WTC11 (cell line): Measurements from ENCODE around the gene MAP4K4.

ENCODE experiments used
- ATF1 ChIP-seq: sonication (generic); formaldehyde crosslinking; IDR thresholded peaks from 2 replicates; pipeline ENCODE4 v1.8.1; 2023; ENCODE audit warnings: mild to moderate bottlenecking, moderate library complexity, missing genetic modification reagents
- ATF2 ChIP-seq: sonication (generic); formaldehyde crosslinking; IDR thresholded peaks from 2 replicates; pipeline ENCODE4 v1.8.1; 2022; ENCODE audit warnings: low read depth, missing genetic modification reagents, borderline replicate concordance
- CBFB ChIP-seq: sonication (generic); formaldehyde crosslinking; IDR thresholded peaks from 2 replicates; pipeline ENCODE4 v1.8.1; 2022; ENCODE audit warnings: mild to moderate bottlenecking, low read depth, missing genetic modification reagents
- FOXK1 ChIP-seq: sonication (generic); formaldehyde crosslinking; IDR thresholded peaks from 2 replicates; pipeline ENCODE4 v1.8.0; 2022; ENCODE audit warnings: mild to moderate bottlenecking, moderate library complexity, missing genetic modification reagents
- FOXP1 ChIP-seq: sonication (generic); formaldehyde crosslinking; IDR thresholded peaks from 2 replicates; pipeline ENCODE4 v1.8.0; 2022; ENCODE audit warnings: missing genetic modification reagents, mild to moderate bottlenecking, moderate library complexity, borderline replicate concordance
- GABPB1 ChIP-seq: sonication (generic); formaldehyde crosslinking; IDR thresholded peaks from 2 replicates; pipeline ENCODE4 v1.8.1; 2023; ENCODE audit warnings: mild to moderate bottlenecking, missing genetic modification reagents
- MAX ChIP-seq: sonication (generic); formaldehyde crosslinking; IDR thresholded peaks from 2 replicates; pipeline ENCODE4 v1.8.0; 2022; ENCODE audit warnings: mild to moderate bottlenecking, missing genetic modification reagents
- NR2C2 ChIP-seq: sonication (generic); formaldehyde crosslinking; IDR thresholded peaks from 2 replicates; pipeline ENCODE4 v1.8.0; 2022; ENCODE audit warnings: mild to moderate bottlenecking, missing genetic modification reagents
- USF1 ChIP-seq: sonication (generic); formaldehyde crosslinking; IDR thresholded peaks from 2 replicates; pipeline ENCODE4 v1.8.0; 2022; ENCODE audit warnings: mild to moderate bottlenecking, missing genetic modification reagents
- TF ChIP-seq, protein P1 (sequence below): fragments of 200-600 bp; IDR thresholded peaks from 2 replicates; pipeline ENCODE4 v1.8.0; 2022; ENCODE audit warnings: antibody characterized with exemption
- TF ChIP-seq, protein P2 (sequence below): sonication (generic); formaldehyde crosslinking; IDR thresholded peaks from 2 replicates; pipeline ENCODE4 v1.8.1; 2022; ENCODE audit warnings: low read depth, mild to moderate bottlenecking, moderate library complexity, missing genetic modification reagents, borderline replicate concordance

GRCh38 chr2:101676674-101677073 lies 20.8 kb upstream of the MAP4K4 start:
- TF ChIP-seq ATF2 (CRISPR knock-in tag) = no peak
- TF ChIP-seq, protein P1, sequence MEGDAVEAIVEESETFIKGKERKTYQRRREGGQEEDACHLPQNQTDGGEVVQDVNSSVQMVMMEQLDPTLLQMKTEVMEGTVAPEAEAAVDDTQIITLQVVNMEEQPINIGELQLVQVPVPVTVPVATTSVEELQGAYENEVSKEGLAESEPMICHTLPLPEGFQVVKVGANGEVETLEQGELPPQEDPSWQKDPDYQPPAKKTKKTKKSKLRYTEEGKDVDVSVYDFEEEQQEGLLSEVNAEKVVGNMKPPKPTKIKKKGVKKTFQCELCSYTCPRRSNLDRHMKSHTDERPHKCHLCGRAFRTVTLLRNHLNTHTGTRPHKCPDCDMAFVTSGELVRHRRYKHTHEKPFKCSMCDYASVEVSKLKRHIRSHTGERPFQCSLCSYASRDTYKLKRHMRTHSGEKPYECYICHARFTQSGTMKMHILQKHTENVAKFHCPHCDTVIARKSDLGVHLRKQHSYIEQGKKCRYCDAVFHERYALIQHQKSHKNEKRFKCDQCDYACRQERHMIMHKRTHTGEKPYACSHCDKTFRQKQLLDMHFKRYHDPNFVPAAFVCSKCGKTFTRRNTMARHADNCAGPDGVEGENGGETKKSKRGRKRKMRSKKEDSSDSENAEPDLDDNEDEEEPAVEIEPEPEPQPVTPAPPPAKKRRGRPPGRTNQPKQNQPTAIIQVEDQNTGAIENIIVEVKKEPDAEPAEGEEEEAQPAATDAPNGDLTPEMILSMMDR = no peak
- no peak for TF ChIP-seq MAX (CRISPR knock-in tag)
- TF ChIP-seq, protein P2, sequence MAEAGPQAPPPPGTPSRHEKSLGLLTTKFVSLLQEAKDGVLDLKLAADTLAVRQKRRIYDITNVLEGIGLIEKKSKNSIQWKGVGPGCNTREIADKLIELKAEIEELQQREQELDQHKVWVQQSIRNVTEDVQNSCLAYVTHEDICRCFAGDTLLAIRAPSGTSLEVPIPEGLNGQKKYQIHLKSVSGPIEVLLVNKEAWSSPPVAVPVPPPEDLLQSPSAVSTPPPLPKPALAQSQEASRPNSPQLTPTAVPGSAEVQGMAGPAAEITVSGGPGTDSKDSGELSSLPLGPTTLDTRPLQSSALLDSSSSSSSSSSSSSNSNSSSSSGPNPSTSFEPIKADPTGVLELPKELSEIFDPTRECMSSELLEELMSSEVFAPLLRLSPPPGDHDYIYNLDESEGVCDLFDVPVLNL (CRISPR knock-in tag) = no peak
- TF ChIP-seq ATF1 (CRISPR knock-in tag) = no peak
- TF ChIP-seq NR2C2 = no peak
- no peak for TF ChIP-seq GABPB1 (CRISPR knock-in tag)
- TF ChIP-seq CBFB (CRISPR knock-in tag) = no peak
- TF ChIP-seq FOXK1 = no peak
- TF ChIP-seq FOXP1 (CRISPR knock-in tag) = no peak
- no peak for TF ChIP-seq USF1 (CRISPR knock-in tag)
